Sigmoid colon (tissue), 7 donors: ENCODE data around the gene SBF2. TPM values are rescaled to one million over a fixed set of nuclear protein-coding genes. Genes with fewer than 3 reads are reported as not detected.

Experiments
- DNase-seq: peaks from one replicate; pipeline ENCODE4 v3.0.0-alpha.2; 2019
- H3K27ac ChIP-seq, 4 donors: fragments of 200-600 bp; sonication (generic); one replicate each; pipeline ENCODE4 v1.5.1; 2016 to 2019; ENCODE audit warnings: mild to moderate bottlenecking in 1 of 4
- H3K27me3 ChIP-seq, 3 donors: fragments of 200-600 bp; sonication (generic); one replicate each; pipeline ENCODE4 v1.5.1; 2019; ENCODE audit warnings: mild to moderate bottlenecking in 1 of 3
- H3K36me3 ChIP-seq, 4 donors: fragments of 200-600 bp; sonication (generic); one replicate each; pipeline ENCODE4 v1.5.1; 2016 to 2019
- H3K4me1 ChIP-seq, 4 donors: fragments of 200-600 bp; sonication (generic); one replicate each; pipeline ENCODE4 v1.5.1; 2017 to 2019
- H3K4me3 ChIP-seq, 4 donors: fragments of 200-600 bp; sonication (generic); one replicate each; pipeline ENCODE4 v1.5.1; 2017 to 2019; ENCODE audit warnings: mild to moderate bottlenecking in 2 of 4, moderate library complexity in 1 of 4
- H3K9me3 ChIP-seq, 4 donors: fragments of 200-600 bp in 3 of 4; sonication (generic) in 3 of 4; one replicate each; pipeline versions ENCODE4 v1.5.1 to v1.6.1; 2013 to 2019
- EP300 ChIP-seq, 4 donors: sonication (generic); formaldehyde crosslinking; IDR thresholded peaks; one replicate each; pipeline ENCODE4 v1.6.1; 2017; ENCODE audit warnings: antibody characterized with exemption in 4 of 4
- POLR2A ChIP-seq, 2 donors: fragments of 450-650 bp; IDR thresholded peaks; one replicate each; pipeline ENCODE4 v1.6.1; 2016; ENCODE audit warnings: antibody characterized with exemption in 2 of 2, mild to moderate bottlenecking in 2 of 2, moderate library complexity in 2 of 2
- POLR2AphosphoS5 ChIP-seq, 4 donors: sonication (generic); formaldehyde crosslinking; IDR thresholded peaks; one replicate each; pipeline ENCODE4 v1.6.1; 2017; ENCODE audit warnings: antibody characterized with exemption in 4 of 4
- WGBS, 2 donors: extraction: QIAGEN DNeasy Blood & Tissue Kit; methylation state at CpG; one replicate each; pipeline ENCODE4 v1.1.7; 2013; 5-methylcytosine and 5-hydroxymethylcytosine counted together
- intact Hi-C: fragments of 100-400 bp; cut with DNase I; formaldehyde crosslinking; loops from one replicate; pipeline ENCODE4 v1.15.1; 2023
- polyA plus RNA-seq, 3 donors: library from polyadenylated mRNA; stranded (reverse); fragments of 200-250 nt; gene quantifications; one replicate each; pipeline ENCODE4 v1.2.3, GENCODE V29; 2013
- total RNA-seq, 4 donors: library from RNA; depleted of rRNA; stranded (reverse); fragments of >200 nt; gene quantifications; one replicate each; pipeline ENCODE4 v1.1.0, GENCODE V29; 2016
- TF ChIP-seq, protein P1 (sequence below), 4 experiments: fragments of 450-650 bp in 3 of 4; fragments of 200-600 bp in 1 of 4; IDR thresholded peaks; one replicate each; pipeline ENCODE4 v1.5.1; 2016 to 2019; ENCODE audit warnings: antibody characterized with exemption in 4 of 4, mild to moderate bottlenecking in 3 of 4, moderate library complexity in 2 of 4
- donor health status: healthy with polysubstance abuse.
- donor health status: Bipolar disorder and iron deficiency.
- donor health status: healthy.

SBF2 gene
- total and polyA plus RNA-seq, 7 donors, result 9.5 to 67.5 (median 47.1) TPM

DNA sequence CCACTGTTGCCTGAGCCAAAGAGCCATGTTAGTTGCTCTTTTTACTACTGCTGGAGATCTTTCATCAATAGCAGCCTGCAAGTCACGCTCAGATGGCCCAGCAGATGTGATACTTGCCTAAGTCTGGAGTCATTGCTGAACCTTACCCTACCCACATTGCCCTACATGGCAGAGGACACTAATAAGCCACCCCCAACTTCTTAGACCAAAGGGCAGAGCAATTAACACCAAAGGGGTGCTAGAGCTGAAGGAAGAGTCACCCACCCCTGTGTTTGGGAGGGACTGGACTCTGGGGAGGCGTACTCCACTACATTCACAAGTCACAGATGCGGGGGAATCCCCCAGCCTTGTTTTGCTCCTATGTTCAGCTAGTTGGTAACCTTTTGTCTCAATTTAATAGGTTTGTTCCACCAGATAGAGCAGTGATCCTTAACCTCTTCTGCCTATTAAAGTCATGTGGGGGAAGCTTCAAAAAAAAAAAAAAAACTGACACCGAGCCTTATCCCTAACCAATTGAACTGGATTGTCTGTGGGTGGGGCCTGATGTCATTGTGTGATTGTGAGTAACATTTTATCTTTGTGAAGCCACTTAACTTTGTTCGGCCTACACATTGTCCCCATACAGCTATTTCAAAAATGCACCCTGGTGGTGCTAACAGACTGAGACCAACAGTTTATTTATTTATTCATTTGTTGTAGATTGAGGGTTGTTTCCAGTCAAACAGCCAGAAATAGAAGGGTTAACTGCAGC lies 23.9 kb upstream of the SBF2 start:
- Histone ChIP-seq H3K27me3 (no peaks in the 10 kb centered on the region), H3K4me3 (no peak overlapping the region), H3K27ac (peak overlapping the region; percentile 51 to 75 (median 58)), H3K4me1 (peaks cover 0 to 52% (median 44%) of the 10 kb centered on the region in 4 donors), H3K36me3 (no peaks in the 10 kb centered on the region), H3K9me3 (no peaks in the 10 kb centered on the region)
- intact Hi-C loops, result no loop called here
- 36 to 59% methylated on average over 5 of the region's 5 CpGs for WGBS, 2 donors
- no peak for DNase-seq
- TF ChIP-seq, protein P1, sequence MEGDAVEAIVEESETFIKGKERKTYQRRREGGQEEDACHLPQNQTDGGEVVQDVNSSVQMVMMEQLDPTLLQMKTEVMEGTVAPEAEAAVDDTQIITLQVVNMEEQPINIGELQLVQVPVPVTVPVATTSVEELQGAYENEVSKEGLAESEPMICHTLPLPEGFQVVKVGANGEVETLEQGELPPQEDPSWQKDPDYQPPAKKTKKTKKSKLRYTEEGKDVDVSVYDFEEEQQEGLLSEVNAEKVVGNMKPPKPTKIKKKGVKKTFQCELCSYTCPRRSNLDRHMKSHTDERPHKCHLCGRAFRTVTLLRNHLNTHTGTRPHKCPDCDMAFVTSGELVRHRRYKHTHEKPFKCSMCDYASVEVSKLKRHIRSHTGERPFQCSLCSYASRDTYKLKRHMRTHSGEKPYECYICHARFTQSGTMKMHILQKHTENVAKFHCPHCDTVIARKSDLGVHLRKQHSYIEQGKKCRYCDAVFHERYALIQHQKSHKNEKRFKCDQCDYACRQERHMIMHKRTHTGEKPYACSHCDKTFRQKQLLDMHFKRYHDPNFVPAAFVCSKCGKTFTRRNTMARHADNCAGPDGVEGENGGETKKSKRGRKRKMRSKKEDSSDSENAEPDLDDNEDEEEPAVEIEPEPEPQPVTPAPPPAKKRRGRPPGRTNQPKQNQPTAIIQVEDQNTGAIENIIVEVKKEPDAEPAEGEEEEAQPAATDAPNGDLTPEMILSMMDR (IDR thresholded peaks at IDR 0.05), result no peak
- TF ChIP-seq EP300 (IDR thresholded peaks at IDR 0.05) (no peak), POLR2AphosphoS5 (IDR thresholded peaks at IDR 0.05) (no peak), POLR2A (IDR thresholded peaks at IDR 0.05) (no peak)

DNA sequence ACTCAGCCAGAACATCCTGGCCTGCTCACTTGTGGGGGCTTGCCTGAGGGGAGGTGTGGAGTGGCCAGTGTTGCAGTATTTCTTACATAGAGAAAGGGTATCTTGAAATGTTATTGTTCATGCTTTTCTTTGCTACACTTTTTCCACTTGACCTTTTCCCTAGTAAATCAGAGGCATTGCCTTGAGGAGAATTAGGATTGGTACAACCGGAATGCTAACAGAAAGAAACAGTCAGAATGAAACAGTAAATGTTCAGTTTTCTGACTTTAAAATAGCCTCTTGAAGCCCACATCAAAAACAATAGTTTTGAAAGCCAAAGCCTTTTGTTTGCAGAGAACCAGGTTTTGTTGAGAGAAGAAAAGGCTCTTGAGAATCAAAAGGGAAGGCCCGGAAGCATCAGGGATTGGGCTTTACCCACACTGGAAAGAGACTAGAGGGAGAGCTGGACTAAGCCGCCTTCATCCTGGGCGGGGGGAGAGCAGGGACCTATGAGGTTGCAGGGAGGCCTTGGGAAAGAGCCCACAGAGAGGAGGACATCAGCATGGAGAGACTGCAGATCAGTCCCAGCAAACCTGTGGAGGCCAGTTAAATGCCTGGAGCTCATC lies 23.2 kb upstream of the SBF2 start:
- intact Hi-C loops, result no loop called here
- TF ChIP-seq EP300 (IDR thresholded peaks at IDR 0.05) (no peak), POLR2AphosphoS5 (IDR thresholded peaks at IDR 0.05) (no peak), POLR2A (IDR thresholded peaks at IDR 0.05) (no peak)
- TF ChIP-seq, protein P1 (IDR thresholded peaks at IDR 0.05), result no peak
- H3K27ac ChIP-seq, result peak overlapping the region; percentile 35 to 60 (median 54)

DNA sequence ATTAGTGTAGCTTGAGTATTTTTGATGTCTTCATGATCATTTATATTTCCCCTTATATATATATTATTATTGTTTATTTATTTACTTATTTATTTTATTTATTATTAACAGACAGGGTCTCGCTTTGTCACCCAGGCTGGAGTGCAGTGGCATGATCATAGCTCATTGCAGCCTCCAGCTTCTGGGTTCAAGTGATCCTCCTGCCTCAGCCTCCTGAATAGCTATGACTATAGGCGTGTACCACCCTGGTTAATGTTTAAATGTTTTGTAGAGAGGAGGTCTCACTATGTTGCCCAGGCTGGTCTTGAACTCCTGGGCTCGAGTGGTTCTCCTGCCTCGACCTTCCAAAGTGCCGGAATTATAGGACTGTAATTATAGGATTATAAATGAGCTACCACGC lies 21.1 kb upstream of the SBF2 start:
- WGBS, 2 donors, result 46 to 83% methylated on average over 6 of the region's 6 CpGs
- intact Hi-C loops, result no loop called here
- DNase-seq, result no peak

More for the DNA sequence above, 23.2 kb upstream of the SBF2 start:
- no peak overlapping the region for H3K4me3 ChIP-seq
- H3K4me1 ChIP-seq, result peaks cover 0 to 45% (median 37%) of the 10 kb centered on the region in 4 donors
- DNase-seq, result no peak
- no peaks in the 10 kb centered on the region for H3K27me3 ChIP-seq
- no peaks in the 10 kb centered on the region for H3K36me3 ChIP-seq
- 83 to 90% methylated on average over 4 of the region's 4 CpGs for WGBS, 2 donors
- H3K9me3 ChIP-seq, result no peaks in the 10 kb centered on the region

DNA sequence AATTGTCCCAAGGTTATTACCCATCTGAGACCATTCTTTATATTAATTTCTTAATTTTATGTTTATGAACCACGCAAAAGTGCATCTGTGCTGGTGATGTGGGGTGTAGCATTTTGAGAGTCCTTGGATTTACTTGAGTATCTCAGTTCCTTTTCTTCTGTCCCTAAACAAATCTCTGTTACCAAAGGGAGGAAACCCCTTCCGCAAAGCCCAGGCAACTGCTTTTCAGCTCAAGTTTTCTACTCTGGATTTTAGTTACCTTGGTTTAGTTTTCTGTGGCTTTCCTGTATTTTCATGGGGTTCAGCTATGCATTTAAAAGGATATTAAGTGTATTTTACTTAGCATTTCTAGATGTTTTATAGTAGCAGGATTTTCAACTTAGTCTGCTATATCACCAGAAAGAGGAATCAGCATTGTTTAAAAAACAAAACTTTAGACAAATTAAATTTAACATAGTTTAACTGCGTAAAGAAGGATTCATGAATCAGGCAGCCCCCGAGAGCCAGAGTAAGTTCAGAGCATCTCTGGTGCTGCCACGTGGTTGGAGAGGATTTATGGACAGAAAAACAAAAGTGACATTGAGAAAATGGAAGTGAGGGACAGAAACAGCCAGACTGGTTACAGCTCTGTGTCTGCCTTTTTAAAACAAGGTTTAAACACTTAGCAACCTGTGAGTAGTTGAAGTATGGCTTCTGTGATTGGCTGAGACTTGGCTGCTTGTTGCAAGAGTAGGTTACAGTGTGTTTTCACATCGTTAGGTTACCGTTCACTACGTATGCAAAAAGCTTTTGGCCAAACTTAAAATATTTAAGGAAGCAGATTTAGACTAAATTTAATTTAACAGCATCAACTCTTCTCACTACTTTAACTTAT lies 20.4 kb upstream of the SBF2 start:
- DNase-seq, result no peak
- intact Hi-C loops, result no loop called here
- Histone ChIP-seq H3K9me3 (no peaks in the 10 kb centered on the region), H3K4me1 (peaks cover 0 to 32% (median 18%) of the 10 kb centered on the region in 4 donors), H3K27me3 (no peaks in the 10 kb centered on the region), H3K36me3 (no peaks in the 10 kb centered on the region), H3K27ac (no peak overlapping the region), H3K4me3 (no peak overlapping the region)
- TF ChIP-seq POLR2AphosphoS5 (IDR thresholded peaks at IDR 0.05) (no peak), EP300 (IDR thresholded peaks at IDR 0.05) (no peak), POLR2A (IDR thresholded peaks at IDR 0.05) (no peak)
- TF ChIP-seq, protein P1 (IDR thresholded peaks at IDR 0.05), result no peak
- WGBS, 2 donors, result 44 to 52% methylated on average over 8 of the region's 8 CpGs

More for the DNA sequence above, 21.1 kb upstream of the SBF2 start:
- no peaks in the 10 kb centered on the region for H3K9me3 ChIP-seq
- peaks cover 0 to 32% (median 18%) of the 10 kb centered on the region in 4 donors for H3K4me1 ChIP-seq
- no peak overlapping the region for H3K4me3 ChIP-seq
- TF ChIP-seq POLR2AphosphoS5 (IDR thresholded peaks at IDR 0.05), result no peak
- TF ChIP-seq, protein P1 (IDR thresholded peaks at IDR 0.05), result no peak
- no peak overlapping the region for H3K27ac ChIP-seq
- no peaks in the 10 kb centered on the region for H3K36me3 ChIP-seq
- no peaks in the 10 kb centered on the region for H3K27me3 ChIP-seq
